ENCODE data around the gene DGKQ.
"Not testable (repeated sequence)": the region's sequence is repeated elsewhere in the genome, so short reads cannot be mapped to it uniquely, and the experiment has no call there.

DGKQ gene

GRCh38 chr4:982291-982690 is 8.9 kb upstream of the DGKQ start:
- no peak for DNase-seq (ENCODE audit: low read depth in 2 of 2)

- DNase-seq (ENCODE audit: low read depth in 2 of 2), result no peak
Measured at GRCh38 chr4:978957-979701, 5.8 kb upstream of the DGKQ start.

- DNase-seq (ENCODE audit: low read depth in 2 of 2), result not testable (repeated sequence)
Measured at GRCh38 chr4:976016-976415, 2.6 kb upstream of the DGKQ start.

- DNase-seq (ENCODE audit: low read depth in 2 of 2), result no peak
Measured at GRCh38 chr4:974668-975067, 1.3 kb upstream of the DGKQ start.

GRCh38 chr4:972651-973424 is 531 bp downstream of the DGKQ start:
- peak; percentile 16 to 53 for DNase-seq (ENCODE audit: low read depth in 2 of 2)

- no peak for DNase-seq (ENCODE audit: low read depth in 2 of 2)
Measured at GRCh38 chr4:971666-972500, 1.5 kb downstream of the DGKQ start.

GRCh38 chr4:970854-971520 is 2.4 kb downstream of the DGKQ start:
- no peak for DNase-seq (ENCODE audit: low read depth in 2 of 2)

GRCh38 chr4:970046-970745 is 3.2 kb downstream of the DGKQ start:
- DNase-seq (ENCODE audit: low read depth in 2 of 2), result peak in 1 of 2 donors; percentile 36

- no peak for DNase-seq (ENCODE audit: low read depth in 2 of 2)
Measured at GRCh38 chr4:968621-969394, 4.6 kb downstream of the DGKQ start.

GRCh38 chr4:968221-968620 is 5.1 kb downstream of the DGKQ start:
- no peak for DNase-seq (ENCODE audit: low read depth in 2 of 2)

- no peak for DNase-seq (ENCODE audit: low read depth in 2 of 2)
Measured at GRCh38 chr4:967113-968104, 6.0 kb downstream of the DGKQ start.

- no peak for DNase-seq (ENCODE audit: low read depth in 2 of 2)
Measured at GRCh38 chr4:966266-967112, 6.9 kb downstream of the DGKQ start.

- DNase-seq (ENCODE audit: low read depth in 2 of 2), result no peak
Measured at GRCh38 chr4:965766-966134, 7.6 kb downstream of the DGKQ start.

- no peak for DNase-seq (ENCODE audit: low read depth in 2 of 2)
Measured at GRCh38 chr4:965048-965765, 8.2 kb downstream of the DGKQ start.

GRCh38 chr4:964346-965025 is 8.9 kb downstream of the DGKQ start:
- no peak for DNase-seq (ENCODE audit: low read depth in 2 of 2)

- no peak for DNase-seq (ENCODE audit: low read depth in 2 of 2)
Measured at GRCh38 chr4:963276-964225, 9.8 kb downstream of the DGKQ start.

All from stimulated activated CD8-positive, alpha-beta memory T cell treated with anti-CD3 and anti-CD28 coated beads, Interleukin-2, amount 100 ng/mL, for 1 hour (primary cell).